K562 (cell line): ENCODE measurements around the gene SGTB. TPM values are rescaled to one million over a fixed set of nuclear protein-coding genes. Genes with fewer than 3 reads are reported as not detected.
A peak's percentile ranks its signal among the peaks of the same experiment; 100 is the strongest.
"Not testable (repeated sequence)": the region's sequence is repeated elsewhere in the genome, so short reads cannot be mapped to it uniquely, and the experiment has no call there.

ENCODE experiments used
- ATAC-seq: fragments of 200-7000 bp; cut with Tn5 transposase; 3 replicates; pipeline ENCODE4 v1.9.1; 2020; ENCODE audit warnings: moderate library complexity
- BruUV-seq: library from RNA; stranded (reverse); fragments of 400-500 nt; replicated peaks from 2 replicates; lab custom pipeline; 2021; lab: Mats Ljungman, UMichigan
- CTCF ChIA-PET: fragments of 300-600 bp; formaldehyde crosslinking; extraction: SDS; loops from one replicate; lab custom pipeline; 2021; ENCODE audit warnings: low intra/inter-chr PET ratio; lab: Yijun Ruan, JAX
- POLR2A ChIA-PET: fragments of 300-600, 350-650 bp; sonication (Branson Sonifier 250); formaldehyde crosslinking; extraction: SDS; loops from one replicate; lab custom pipeline; 2021; ENCODE audit warnings: antibody characterized with exemption, inconsistent platforms; lab: Yijun Ruan, JAX
- DNase-seq, 4 experiments: peaks; one replicate each; pipeline versions ENCODE4 v3.0.0 to v3.0.0-alpha.2; 2011 to 2018; ENCODE audit warnings: low spot score in 3 of 4, mixed read lengths in 3 of 4; ENCODE audit errors: extremely low read depth in 1 of 4
- FAIRE-seq: peaks from 2 replicates; lab custom pipeline; 2011; peaks lifted over from hg19 to GRCh38; lab: Jason Lieb, UNC
- H2AFZ ChIP-seq: 2 replicates; pipeline ENCODE4 v1.6.0; 2011; ENCODE audit warnings: low read depth, low read length, control low read depth, inconsistent platforms
- H3K27ac ChIP-seq: fragments of 200-600 bp; 3 replicates; pipeline ENCODE4 v1.8.0; 2011; ENCODE audit warnings: low read depth, mild to moderate bottlenecking, control low read depth, inconsistent platforms, low read length, moderate library complexity, mixed read lengths; ENCODE audit errors: extremely low read depth
- H3K27me3 ChIP-seq, 2 experiments: fragments of 300-600 bp in 1 of 2; 2 replicates in 1 of 2; 3 replicates in 1 of 2; pipeline versions ENCODE4 v1.6.0 to v1.8.0; 2011; ENCODE audit warnings: inconsistent platforms in 2 of 2, low read length in 2 of 2, mild to moderate bottlenecking in 1 of 2, mixed read lengths in 1 of 2, moderate library complexity in 1 of 2; ENCODE audit not compliant: control insufficient read depth in 2 of 2, insufficient read depth in 2 of 2
- H3K36me3 ChIP-seq: fragments of 300-600 bp; 3 replicates; pipeline ENCODE4 v1.8.0; 2011; ENCODE audit warnings: mild to moderate bottlenecking, low read length, inconsistent platforms; ENCODE audit not compliant: control insufficient read depth, insufficient read depth
- H3K4me1 ChIP-seq, 2 experiments: fragments of 200-600 bp in 1 of 2; replicated peaks in 1 of 2; 2 replicates in 1 of 2; 3 replicates in 1 of 2; pipeline versions ENCODE4 v1.5.1 to v1.8.0; 2011; ENCODE audit warnings: inconsistent platforms in 2 of 2, low read length in 2 of 2, mild to moderate bottlenecking in 1 of 2, mixed read lengths in 1 of 2, moderate library complexity in 1 of 2; ENCODE audit not compliant: control insufficient read depth in 2 of 2, insufficient read depth in 2 of 2
- H3K4me2 ChIP-seq: 2 replicates; pipeline ENCODE4 v1.6.1; 2011; ENCODE audit warnings: low read length, control low read depth, inconsistent platforms, mixed read lengths; ENCODE audit not compliant: insufficient read depth
- H3K4me3 ChIP-seq: fragments of 200-600 bp; sonication (generic), shearing (Covaris generic); 2 replicates; pipeline ENCODE4 v1.5.1; 2016; ENCODE audit warnings: control low read depth, inconsistent platforms
- H3K79me2 ChIP-seq: fragments of 200-600 bp; 3 replicates; pipeline ENCODE4 v1.8.0; 2011; ENCODE audit warnings: low read length, inconsistent platforms; ENCODE audit not compliant: control insufficient read depth, insufficient read depth
- H3K9ac ChIP-seq, 2 experiments: 2 replicates each; pipeline versions ENCODE4 v1.6.0 to v1.6.1; 2011; ENCODE audit warnings: low read depth in 2 of 2, low read length in 2 of 2, control low read depth in 1 of 2, inconsistent platforms in 1 of 2, mild to moderate bottlenecking in 1 of 2, mixed read lengths in 1 of 2; ENCODE audit not compliant: insufficient read depth in 1 of 2
- H3K9me1 ChIP-seq: one replicate; pipeline ENCODE4 v1.6.0; 2011; ENCODE audit warnings: inconsistent platforms, mild to moderate bottlenecking, low read length, moderate library complexity; ENCODE audit not compliant: control insufficient read depth, insufficient read depth
- H3K9me3 ChIP-seq: replicated peaks from 2 replicates; pipeline ENCODE4 v1.5.1; 2011; ENCODE audit warnings: low read depth, low read length, inconsistent platforms; ENCODE audit not compliant: control insufficient read depth, insufficient read depth
- H4K20me1 ChIP-seq: replicated peaks from 2 replicates; pipeline ENCODE4 v1.6.1; 2011; ENCODE audit warnings: low read length, inconsistent platforms, mixed read lengths; ENCODE audit not compliant: control insufficient read depth, insufficient read depth
- BHLHE40 ChIP-seq: IDR thresholded peaks from 2 replicates; pipeline ENCODE4 v1.6.1; 2011; ENCODE audit warnings: low read length, improper control_type of control experiment
- C11orf30 ChIP-seq: fragments of 450-650 bp; IDR thresholded peaks from 2 replicates; pipeline ENCODE4 v1.6.1; 2016; ENCODE audit warnings: low read depth, mild to moderate bottlenecking
- MAFF ChIP-seq: IDR thresholded peaks from 2 replicates; pipeline ENCODE4 v1.6.1; 2012; ENCODE audit warnings: low read length, improper control_type of control experiment
- MAFG ChIP-seq: fragments of 450-650 bp; conservative IDR thresholded peaks from 2 replicates; pipeline ENCODE4 v1.6.1; 2016; ENCODE audit warnings: missing genetic modification characterization, missing compliant biosample characterization
- MAFK ChIP-seq: IDR thresholded peaks from 2 replicates; pipeline ENCODE4 v1.6.1; 2011; ENCODE audit warnings: low read length, improper control_type of control experiment
- MNT ChIP-seq, 2 experiments: fragments of 450-650 bp; conservative IDR thresholded peaks; 2 replicates each; pipeline ENCODE4 v1.6.1; 2017; ENCODE audit warnings: mild to moderate bottlenecking in 2 of 2, moderate library complexity in 2 of 2
- ZNF316 ChIP-seq: fragments of 450-650 bp; IDR thresholded peaks from 2 replicates; pipeline ENCODE4 v1.6.1; 2016
- whole genome bisulfite sequencing: fragments of 100-300 bp; shearing (Covaris generic); methylation state at CpG from one replicate; pipeline ENCODE4 v1.1.6; 2016; ENCODE audit warnings: low coverage, mixed read lengths; ENCODE audit not compliant: insufficient coverage; ENCODE audit errors: missing lambda C conversion rate; 5-methylcytosine and 5-hydroxymethylcytosine counted together
- in situ Hi-C: fragments of 300-500 bp; cut with MboI; formaldehyde crosslinking; loops from 4 replicates; pipeline ENCODE4 v1.15.0; 2018; ENCODE audit warnings: inconsistent platforms, mixed read lengths
- intact Hi-C: fragments of 100-400 bp; cut with micrococcal nuclease; formaldehyde crosslinking; loops from 2 replicates; pipeline ENCODE4 v1.14.2; 2022
- polyA plus RNA-seq, 8 experiments: library from polyadenylated mRNA; depleted of rRNA in 4 of 8; stranded (reverse) in 5 of 8; unstranded in 3 of 8; fragments of >200 nt; fragmentation: Nextera tagmentation in 2 of 8; fragmentation: Illumina TruSeq in 1 of 8; extraction: Ambion mirVana in 2 of 8; extraction: Trizol in 1 of 8; gene quantifications; 2 replicates each; pipeline versions ENCODE4 v1.2.1 to v1.2.3, GENCODE V29; 2011 to 2014; ENCODE audit warnings: inconsistent platforms in 1 of 8, missing spikeins in 1 of 8
- total RNA-seq, 7 experiments: library from RNA; depleted of rRNA in 6 of 7; stranded (reverse); fragments of >200 nt in 6 of 7; fragmentation: Illumina TruSeq in 2 of 7; extraction: Trizol in 2 of 7; gene quantifications; 2 replicates each; pipeline versions ENCODE4 v1.2.1 to v1.2.3, GENCODE V29; 2011 to 2021; ENCODE audit warnings: low replicate concordance in 1 of 7

SGTB gene
- total and polyA plus RNA-seq, 9 of the 15 experiments (the other 6 are each of a cell fraction or from before 2014, with no cell fraction given) = 1.3 to 8.4 (median 4.8) TPM

DNA sequence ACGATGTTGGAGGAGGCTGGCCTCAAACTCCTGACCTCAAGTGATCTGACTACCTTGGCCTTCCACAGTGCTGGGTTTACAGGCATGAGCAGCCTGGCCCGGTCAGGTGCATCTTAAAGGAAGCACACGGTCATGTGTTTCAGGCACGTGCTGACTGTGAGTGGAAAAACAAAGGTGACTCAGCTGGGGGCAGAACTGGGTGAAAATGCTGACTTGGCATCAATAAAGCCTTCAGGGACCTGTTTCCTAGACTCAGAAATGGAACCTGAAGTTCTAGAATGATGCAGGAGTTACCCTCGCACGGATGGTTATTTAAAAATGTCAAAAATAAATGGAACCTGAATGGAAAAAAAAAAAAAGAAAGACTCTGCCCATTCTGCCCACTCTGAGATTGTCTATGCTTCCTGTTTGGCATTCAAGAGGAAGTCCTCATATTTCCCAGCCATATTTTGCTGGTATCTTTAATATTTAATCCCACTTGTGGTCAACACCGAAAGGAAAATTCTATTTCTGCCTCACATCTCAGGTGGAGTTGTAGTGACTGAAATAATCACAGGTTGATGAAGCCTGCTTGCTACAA lies 12.4 kb upstream of the SGTB start:
- H3K4me2 ChIP-seq, in situ Hi-C loops, H2AFZ ChIP-seq, CTCF ChIA-PET, DNase-seq, H3K36me3 ChIP-seq, H4K20me1 ChIP-seq, ATAC-seq, H3K27ac ChIP-seq, H3K9me3 ChIP-seq, H3K9me1 ChIP-seq, intact Hi-C loops, H3K4me3 ChIP-seq, H3K4me1 ChIP-seq, FAIRE-seq, H3K9ac ChIP-seq, BruUV-seq, H3K27me3 ChIP-seq: not testable (repeated sequence)
- WGBS = 60% methylated on average over 3 of the region's 7 CpGs
- TF ChIP-seq MAFG (tag) = peak; percentile 74
- TF ChIP-seq ZNF316 = peak; percentile 91
- TF ChIP-seq MAFF = peak; percentile 28; the same call in 1 of the 2 replicates
- TF ChIP-seq MAFK = peak; percentile 68
- TF ChIP-seq MNT (conservative IDR thresholded peaks at IDR 0.05) = peak; percentile 31 to 43; a peak in 1 of 4 replicates
- TF ChIP-seq BHLHE40 = peak; percentile 50; the same call in 1 of the 2 replicates
- TF ChIP-seq C11orf30 = peak; percentile 84
- H3K79me2 ChIP-seq = peaks cover 56% of the 10 kb centered on the region
- POLR2A ChIA-PET = interaction anchor here (1.0 kb wide), 1 partner anchor 9 kb away, joined by 4 read pairs; no protein-coding TSS in a partner anchor
